ENCODE data around the gene SOX4. TPM values are rescaled to one million over a fixed set of nuclear protein-coding genes. Genes with fewer than 3 reads are reported as not detected.

Gene SOX4
- total RNA-seq, 4 donors from 2014 or later, result 3.5 to 9.3 (median 4.6) TPM

DNA sequence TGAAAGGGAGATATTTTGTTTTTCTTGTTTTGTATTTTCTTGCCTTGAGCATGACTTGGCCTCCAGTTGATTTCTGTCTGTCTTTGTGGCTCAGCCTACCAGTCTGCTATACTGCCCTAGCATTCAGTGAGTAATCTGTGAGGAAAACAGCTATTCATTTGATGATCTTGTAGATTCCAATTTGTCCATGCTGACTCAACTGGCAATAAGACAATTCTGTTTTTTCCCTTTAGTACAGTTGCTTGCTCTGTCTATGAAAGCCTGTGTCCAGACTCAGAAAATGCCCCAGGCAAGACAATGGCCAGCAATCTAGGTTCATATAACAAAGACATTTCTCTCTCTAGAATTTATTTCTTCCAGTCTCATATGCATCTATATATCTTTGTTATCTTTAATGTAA is 10.9 kb upstream of the SOX4 start:
- H3K27me3 ChIP-seq, result no peaks in the 10 kb centered on the region
- H3K4me1 ChIP-seq, result peaks cover 0 to 11% (median 6%) of the 10 kb centered on the region in 3 donors
- H3K27ac ChIP-seq, result no peak overlapping the region
- intact Hi-C loops (cut with DNase I), result no loop called here
- no peaks in the 10 kb centered on the region for H3K36me3 ChIP-seq
- TF ChIP-seq POLR2A (IDR thresholded peaks at IDR 0.05), result no peak
- TF ChIP-seq, protein P1, sequence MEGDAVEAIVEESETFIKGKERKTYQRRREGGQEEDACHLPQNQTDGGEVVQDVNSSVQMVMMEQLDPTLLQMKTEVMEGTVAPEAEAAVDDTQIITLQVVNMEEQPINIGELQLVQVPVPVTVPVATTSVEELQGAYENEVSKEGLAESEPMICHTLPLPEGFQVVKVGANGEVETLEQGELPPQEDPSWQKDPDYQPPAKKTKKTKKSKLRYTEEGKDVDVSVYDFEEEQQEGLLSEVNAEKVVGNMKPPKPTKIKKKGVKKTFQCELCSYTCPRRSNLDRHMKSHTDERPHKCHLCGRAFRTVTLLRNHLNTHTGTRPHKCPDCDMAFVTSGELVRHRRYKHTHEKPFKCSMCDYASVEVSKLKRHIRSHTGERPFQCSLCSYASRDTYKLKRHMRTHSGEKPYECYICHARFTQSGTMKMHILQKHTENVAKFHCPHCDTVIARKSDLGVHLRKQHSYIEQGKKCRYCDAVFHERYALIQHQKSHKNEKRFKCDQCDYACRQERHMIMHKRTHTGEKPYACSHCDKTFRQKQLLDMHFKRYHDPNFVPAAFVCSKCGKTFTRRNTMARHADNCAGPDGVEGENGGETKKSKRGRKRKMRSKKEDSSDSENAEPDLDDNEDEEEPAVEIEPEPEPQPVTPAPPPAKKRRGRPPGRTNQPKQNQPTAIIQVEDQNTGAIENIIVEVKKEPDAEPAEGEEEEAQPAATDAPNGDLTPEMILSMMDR (IDR thresholded peaks at IDR 0.05), result no peak
- no peak overlapping the region for H3K4me3 ChIP-seq
- peaks cover 0 to 14% (median 9%) of the 10 kb centered on the region in 3 donors for H3K9me3 ChIP-seq
- DNase-seq, result no peak

DNA sequence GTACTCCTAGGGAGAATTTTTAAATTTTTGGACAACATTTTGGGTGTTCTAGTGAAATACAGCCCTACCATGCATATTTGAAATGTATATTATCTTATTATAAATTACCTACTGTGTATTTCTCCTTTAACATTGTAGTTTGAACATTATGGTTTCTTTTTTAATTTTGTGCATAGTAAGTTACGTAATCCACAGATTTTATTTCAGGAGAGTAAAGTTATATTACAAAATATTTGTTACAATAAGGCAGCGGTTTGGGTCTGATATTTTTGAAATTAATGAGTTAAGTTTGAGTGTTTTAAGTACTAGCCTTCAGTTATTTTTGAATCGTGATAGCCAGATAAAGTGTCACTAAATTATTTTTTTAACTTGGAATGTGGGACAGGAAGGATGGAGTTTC is 7.3 kb upstream of the SOX4 start:
- no peaks in the 10 kb centered on the region for H3K9me3 ChIP-seq
- no peak for DNase-seq
- H3K27ac ChIP-seq, result no peak overlapping the region
- peaks cover 0 to 25% (median 6%) of the 10 kb centered on the region in 3 donors for H3K4me1 ChIP-seq
- no peak overlapping the region for H3K4me3 ChIP-seq
- intact Hi-C loops (cut with DNase I), result loop anchor here (5.0 kb wide), 1 partner anchor 1019 kb away; no protein-coding TSS in a partner anchor
- TF ChIP-seq, protein P1 (IDR thresholded peaks at IDR 0.05), result no peak
- TF ChIP-seq POLR2A (IDR thresholded peaks at IDR 0.05), result no peak
- 63 to 70% methylated on average over 3 of the region's 3 CpGs for WGBS, 2 donors
- H3K36me3 ChIP-seq, result no peaks in the 10 kb centered on the region
- no peaks in the 10 kb centered on the region for H3K27me3 ChIP-seq

DNA sequence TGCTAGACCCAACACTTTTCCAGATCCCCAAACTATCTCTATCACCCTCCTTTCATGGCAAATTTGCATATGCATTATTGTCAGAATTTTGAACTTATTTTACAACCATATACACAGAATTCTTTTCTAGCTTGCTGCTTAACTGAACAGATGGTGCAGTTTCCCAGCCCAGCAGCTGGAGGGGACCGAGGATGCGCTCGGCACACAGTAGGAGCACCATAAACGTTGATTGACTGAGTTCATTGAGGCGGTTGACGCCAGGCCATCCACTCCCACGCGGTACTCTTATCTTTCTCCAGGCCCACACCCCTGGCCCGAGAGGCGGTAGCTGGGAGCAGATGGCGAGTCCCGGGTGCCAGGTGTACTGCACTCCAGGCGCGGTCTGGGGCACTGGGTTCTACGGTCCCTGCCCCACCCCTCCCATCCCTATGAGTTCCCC is 6.8 kb upstream of the SOX4 start:
- Histone ChIP-seq H3K4me3 (peak overlapping the region; percentile 42 to 81 (median 75)), H3K9me3 (no peaks in the 10 kb centered on the region), H3K4me1 (peaks cover 0 to 25% (median 6%) of the 10 kb centered on the region in 3 donors), H3K36me3 (no peaks in the 10 kb centered on the region), H3K27me3 (no peaks in the 10 kb centered on the region), H3K27ac (peak overlapping the region; percentile 79 to 95 (median 92))
- intact Hi-C loops (cut with DNase I), result loop anchor here (5.0 kb wide), 1 partner anchor 1019 kb away; no protein-coding TSS in a partner anchor
- 2 to 18% methylated on average over 6 to 10 of the region's 15 CpGs for WGBS, 2 donors
- no peak for TF ChIP-seq POLR2A (IDR thresholded peaks at IDR 0.05)
- TF ChIP-seq, protein P1 (IDR thresholded peaks at IDR 0.05), result no peak
- DNase-seq, result no peak

DNA sequence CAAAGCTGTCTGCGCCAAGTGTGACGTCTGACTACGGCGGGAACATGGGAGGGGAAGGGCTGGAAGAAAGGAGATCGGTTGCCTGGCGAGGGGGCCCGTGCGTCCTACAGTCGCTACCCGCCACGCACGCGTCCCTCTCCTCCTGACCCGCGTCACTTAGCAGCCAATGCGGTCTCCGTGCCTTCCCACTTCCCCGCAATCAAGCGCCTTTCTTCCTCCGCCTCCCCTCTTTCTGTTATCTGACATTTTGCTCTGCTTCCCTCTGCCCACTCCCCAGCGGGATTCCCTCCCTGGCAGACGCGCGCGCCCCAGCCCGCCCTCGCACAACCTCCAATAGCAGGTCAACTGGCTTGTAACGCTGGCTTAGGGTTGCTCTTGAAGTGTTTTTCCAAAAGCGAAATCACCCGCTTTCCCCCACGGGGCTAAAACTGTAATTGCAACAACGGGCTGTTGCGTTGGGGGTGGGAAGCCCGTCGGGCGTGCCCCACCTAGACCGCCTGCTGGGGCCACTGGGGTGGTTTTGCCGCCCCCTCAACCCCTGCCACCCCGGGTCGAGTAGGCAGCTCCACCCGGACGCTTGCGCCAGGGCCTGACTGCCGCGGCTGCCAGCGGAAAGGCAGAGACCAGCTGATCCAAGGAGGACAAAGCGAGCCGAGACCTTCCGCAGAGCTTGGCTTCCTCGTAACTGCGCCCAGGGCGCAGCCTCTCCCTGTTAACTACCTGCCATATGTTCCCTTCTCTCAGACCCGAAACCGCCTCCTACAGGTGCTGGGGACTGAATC is 6.2 kb upstream of the SOX4 start:
- WGBS, 2 donors, result 0 to 1% methylated on average over 28 to 32 of the region's 54 CpGs
- H3K4me3 ChIP-seq, result peak overlapping the region; percentile 42 to 81 (median 75)
- DNase-seq, result no peak
- H3K27me3 ChIP-seq, result no peaks in the 10 kb centered on the region
- H3K27ac ChIP-seq, result peak overlapping the region; percentile 79 to 95 (median 92)
- no peaks in the 10 kb centered on the region for H3K9me3 ChIP-seq
- TF ChIP-seq, protein P1 (IDR thresholded peaks at IDR 0.05), result peak in 3 of 6 experiments; percentile 7 to 38 (median 22)
- peak in 2 of 4 donors; percentile 5 to 14 for TF ChIP-seq POLR2A (IDR thresholded peaks at IDR 0.05)
- H3K36me3 ChIP-seq, result no peaks in the 10 kb centered on the region
- peaks cover 0 to 25% (median 6%) of the 10 kb centered on the region in 3 donors for H3K4me1 ChIP-seq
- intact Hi-C loops (cut with DNase I), result loop anchor here (5.0 kb wide), 1 partner anchor 1020 kb away; no protein-coding TSS in a partner anchor

DNA sequence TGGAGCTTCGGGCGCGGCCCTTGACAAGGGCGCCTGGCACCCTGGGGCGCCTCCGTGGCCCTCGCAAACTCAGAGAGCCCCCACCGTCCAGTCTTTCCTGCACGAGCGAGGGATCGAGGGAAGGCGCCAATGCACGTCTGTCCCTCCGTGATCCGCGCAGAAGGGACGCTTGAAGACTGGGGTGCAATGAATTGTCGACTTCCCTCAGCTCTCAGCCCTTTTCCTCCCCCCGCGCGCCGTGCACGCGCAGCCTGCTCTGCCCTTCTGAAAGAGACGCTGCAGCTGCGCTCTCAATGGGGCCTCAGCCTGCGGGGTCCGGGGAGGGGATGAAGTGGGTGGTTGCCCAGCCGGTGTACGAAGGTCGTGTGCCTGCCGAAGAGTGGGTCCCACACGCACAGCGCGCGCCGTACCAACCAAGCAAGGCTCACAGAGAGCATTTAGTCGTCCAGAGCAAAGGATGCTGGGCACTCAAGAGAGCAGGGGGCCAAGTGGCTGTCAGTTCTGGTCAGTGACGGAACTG is 5.5 kb upstream of the SOX4 start:
- H3K4me1 ChIP-seq, result peaks cover 4 to 29% (median 6%) of the 10 kb centered on the region in 3 donors
- H3K4me3 ChIP-seq, result peak overlapping the region; percentile 42 to 81 (median 75)
- WGBS, 2 donors, result no CpG with 5 or more reads among the region's 39 CpGs
- DNase-seq, result no peak
- no peaks in the 10 kb centered on the region for H3K27me3 ChIP-seq
- no peaks in the 10 kb centered on the region for H3K9me3 ChIP-seq
- H3K36me3 ChIP-seq, result no peaks in the 10 kb centered on the region
- TF ChIP-seq, protein P1 (IDR thresholded peaks at IDR 0.05), result no peak
- no peak for TF ChIP-seq POLR2A (IDR thresholded peaks at IDR 0.05)
- intact Hi-C loops (cut with DNase I), result loop anchor here (5.0 kb wide), 1 partner anchor 1021 kb away; no protein-coding TSS in a partner anchor
- H3K27ac ChIP-seq, result peak overlapping the region; percentile 79 to 95 (median 92)
